LoVo (cell line): Measurements from ENCODE around the gene PLAGL2.

ENCODE experiments used
- DNase-seq: peaks from one replicate; pipeline ENCODE4 v3.0.0-alpha.2; 2016; ENCODE audit warnings: low spot score

Gene PLAGL2

GRCh38 chr20:32149566-32150170 is 57.9 kb downstream of the PLAGL2 start:
- DNase-seq: no peak

DNA sequence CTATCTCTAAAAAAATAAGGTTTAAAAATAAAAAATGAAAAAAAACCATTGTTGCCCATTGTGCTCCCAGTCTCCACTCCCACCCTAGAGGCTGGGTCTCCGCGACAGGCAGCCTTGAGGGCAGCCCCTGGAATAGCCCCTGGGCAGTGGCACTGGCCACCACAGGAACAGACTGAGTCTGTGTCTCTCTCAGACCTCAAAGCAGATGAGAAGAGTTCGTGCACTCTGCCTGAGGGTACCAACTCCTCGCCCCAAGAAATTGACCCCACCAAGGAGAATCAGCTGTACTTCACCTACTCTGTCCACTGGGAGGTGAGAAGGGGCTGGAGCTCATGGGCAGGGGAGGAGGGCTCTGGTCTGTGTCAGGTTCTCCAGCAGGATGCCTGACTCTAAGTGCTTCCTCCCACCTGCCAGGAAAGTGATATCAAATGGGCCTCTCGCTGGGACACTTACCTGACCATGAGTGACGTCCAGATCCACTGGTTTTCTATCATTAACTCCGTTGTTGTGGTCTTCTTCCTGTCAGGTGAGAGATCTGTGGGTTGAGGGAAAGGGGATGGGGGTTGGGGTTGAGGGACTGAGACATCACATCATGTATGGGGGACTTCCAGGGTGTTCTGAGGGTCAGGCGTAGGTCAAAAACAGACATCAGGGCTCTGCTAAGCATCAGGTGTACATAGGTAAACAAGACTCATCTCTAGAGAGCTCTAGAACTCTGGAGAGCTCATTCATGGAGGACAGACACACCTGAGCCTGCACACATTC is 62.5 kb downstream of the PLAGL2 start:
- no peak for DNase-seq

GRCh38 chr20:32142991-32143390 is 64.6 kb downstream of the PLAGL2 start:
- no peak for DNase-seq
